Mammary microvascular endothelial cell (primary cell): ENCODE results near the gene PTGER1. TPM values are rescaled to one million over a fixed set of nuclear protein-coding genes. Genes with fewer than 3 reads are reported as not detected.

ENCODE experiments used
- total RNA-seq: library from RNA; depleted of rRNA; stranded (reverse); fragments of >200 nt; gene quantifications from 2 replicates; pipeline ENCODE4 v1.2.3, GENCODE V29; 2015

Gene PTGER1, protein sequence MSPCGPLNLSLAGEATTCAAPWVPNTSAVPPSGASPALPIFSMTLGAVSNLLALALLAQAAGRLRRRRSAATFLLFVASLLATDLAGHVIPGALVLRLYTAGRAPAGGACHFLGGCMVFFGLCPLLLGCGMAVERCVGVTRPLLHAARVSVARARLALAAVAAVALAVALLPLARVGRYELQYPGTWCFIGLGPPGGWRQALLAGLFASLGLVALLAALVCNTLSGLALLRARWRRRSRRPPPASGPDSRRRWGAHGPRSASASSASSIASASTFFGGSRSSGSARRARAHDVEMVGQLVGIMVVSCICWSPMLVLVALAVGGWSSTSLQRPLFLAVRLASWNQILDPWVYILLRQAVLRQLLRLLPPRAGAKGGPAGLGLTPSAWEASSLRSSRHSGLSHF
- 0.53 and 3.4 TPM in 2 replicates for total RNA-seq

GRCh38 chr19:14475251-14476073, at the start of gene PTGER1:
Gene PTGER1, minus strand, starts transcription at chr19:14475354. Its CDS starts 1,034 bp downstream, at chr19:14474320.

DNA sequence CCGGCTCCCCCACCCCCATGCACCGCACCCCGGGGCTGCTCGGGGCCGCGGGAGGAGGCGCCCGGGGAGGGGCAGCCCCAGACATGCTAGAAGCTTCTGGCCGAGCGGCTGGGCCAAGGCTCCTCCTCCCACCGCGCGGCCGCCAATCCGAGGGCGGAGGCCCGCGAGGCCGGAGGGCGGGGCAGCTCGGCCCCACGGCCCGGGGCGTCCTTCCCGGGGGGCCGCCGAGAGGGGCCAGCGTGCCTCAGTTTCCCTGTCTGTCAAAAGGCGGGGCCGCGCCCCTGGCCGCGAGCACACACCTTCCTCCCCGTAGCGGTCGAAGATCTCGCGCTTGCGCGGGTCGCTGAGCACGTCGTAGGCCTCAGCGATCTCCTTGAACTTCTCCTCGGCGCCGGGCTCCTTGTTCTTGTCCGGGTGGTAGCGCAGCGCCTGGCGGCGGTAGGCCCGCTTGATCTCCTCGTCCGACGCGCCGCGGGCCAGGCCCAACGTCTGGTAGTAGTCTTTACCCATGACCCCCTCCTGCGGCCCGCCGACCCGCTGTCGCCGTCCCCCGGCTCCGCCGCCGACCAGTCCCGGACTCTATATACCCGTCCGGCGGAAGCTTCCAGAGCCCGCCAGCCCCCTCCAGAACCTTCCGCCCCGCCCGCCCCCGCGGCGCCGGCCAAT, 42.8 kb upstream of the PTGER1 start, which contains the start of gene DNAJB1:
DNAJB1 (minus strand) TSS at position 558 of the 666 bp plus-strand sequence; CDS start at position 510, 48 bp downstream.

DNA sequence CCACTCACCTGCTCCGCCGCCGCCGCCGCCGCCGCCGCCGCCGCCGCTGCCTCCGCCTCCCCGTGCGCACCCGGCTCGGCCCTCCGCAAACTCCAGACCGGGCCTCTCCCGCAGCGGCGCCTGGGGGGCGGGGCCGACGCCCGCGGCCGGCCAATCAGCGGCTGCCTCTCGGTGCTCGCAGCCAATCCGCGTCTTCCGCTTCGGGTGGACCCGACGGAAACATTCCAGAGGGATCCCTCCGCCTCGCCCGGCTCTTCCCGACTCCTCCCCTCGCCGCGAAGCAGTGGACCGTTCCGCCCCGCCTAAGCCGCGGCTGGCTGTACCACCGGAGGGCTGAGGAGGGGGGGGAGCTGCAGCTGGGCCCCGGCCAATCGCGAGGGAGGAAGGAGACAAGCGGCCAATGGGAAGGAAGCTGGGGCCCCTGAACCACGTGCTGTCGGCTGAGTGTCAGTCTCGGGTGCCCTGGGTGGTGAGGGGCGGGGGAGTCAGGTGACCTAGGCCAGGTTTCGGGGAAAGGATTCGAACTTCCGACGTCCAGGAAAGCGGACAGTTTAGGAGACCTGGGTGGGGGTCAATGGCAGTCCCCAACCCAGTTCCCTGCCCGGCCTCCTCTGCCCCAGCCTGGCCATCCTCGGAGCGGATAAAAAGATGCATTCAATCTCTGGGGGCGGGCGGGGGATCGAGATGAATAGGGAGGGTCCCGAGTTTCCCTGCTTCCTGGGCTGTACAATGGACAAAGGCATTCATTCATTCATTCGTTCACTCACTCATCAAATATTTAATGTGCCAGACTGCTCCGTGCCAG, 21.1 kb upstream of the PTGER1 start, which contains the start of gene GIPC1:
GIPC1 (minus strand) TSS at position 99 of the 805 bp plus-strand sequence. CDS start 13,151 bp downstream, outside the sequence.

DNA sequence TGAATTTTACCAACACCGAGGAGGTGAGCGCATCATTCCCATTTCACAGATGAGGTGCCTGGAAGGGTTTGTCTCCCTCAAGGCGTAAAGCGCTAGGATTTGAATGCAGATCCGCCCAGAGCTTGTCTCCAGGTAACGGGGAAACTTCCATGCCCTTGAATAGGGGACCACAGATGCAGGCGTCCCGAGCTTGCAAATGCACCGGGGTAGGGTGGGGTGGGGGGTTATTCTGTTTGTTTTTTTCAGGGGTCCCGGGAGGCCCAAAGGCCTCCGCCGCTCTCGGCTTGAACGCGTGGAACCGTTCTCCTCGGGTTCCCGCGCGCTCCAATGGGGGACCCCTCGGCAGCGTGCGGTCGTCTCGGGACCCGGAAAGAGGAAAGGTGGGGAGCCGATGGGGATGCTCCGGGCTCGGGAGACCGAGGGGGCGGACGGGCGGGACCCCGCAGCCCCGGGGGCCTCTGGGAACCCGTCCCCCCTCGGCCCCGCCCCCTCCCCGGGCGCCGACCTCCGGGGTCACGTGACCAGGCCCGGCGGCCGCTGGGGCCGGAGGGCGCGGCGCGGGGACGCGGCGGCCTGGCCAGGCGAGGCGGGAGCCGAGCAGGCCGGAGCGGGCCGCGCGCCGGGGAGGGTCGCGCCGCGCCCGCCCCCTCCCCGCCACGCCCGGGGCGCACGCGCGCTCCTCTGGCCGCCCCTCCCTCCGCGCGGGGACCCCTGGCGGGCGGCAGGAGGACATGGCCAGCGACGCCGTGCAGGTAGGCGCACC, 42.2 kb downstream of the PTGER1 start, which contains the start of gene PKN1:
PKN1 (plus strand) TSS at position 516 of the 763 bp plus-strand sequence; CDS start at position 732, 216 bp downstream.

Other genes with a start within 250 kb of the PTGER1 start
- 15.0 and 20.1 TPM in 2 replicates for gene ADGRE5, start 93.9 kb downstream of the PTGER1 start, total RNA-seq
- gene DDX39A, start 56.0 kb downstream of the PTGER1 start, total RNA-seq: 207 and 236 TPM in 2 replicates
- 231 and 235 TPM in 2 replicates for gene PKN1, start 42.0 kb downstream of the PTGER1 start, total RNA-seq
- 137 and 144 TPM in 2 replicates for gene GIPC1, start 20.8 kb upstream of the PTGER1 start, total RNA-seq
- gene DNAJB1, start 43.0 kb upstream of the PTGER1 start, total RNA-seq: 72.9 and 73.2 TPM in 2 replicates
- gene TECR, start 54.2 kb upstream of the PTGER1 start, total RNA-seq: 51.2 and 56.9 TPM in 2 replicates
- gene NDUFB7, start 96.7 kb upstream of the PTGER1 start, total RNA-seq: 429 and 481 TPM in 2 replicates
- not detected in 2 replicates for gene CLEC17A, start 107.7 kb upstream of the PTGER1 start, total RNA-seq
- not detected in 2 replicates for gene ADGRE3, start 199.5 kb upstream of the PTGER1 start, total RNA-seq
- 4.1 and 7.6 TPM in 2 replicates for gene ZNF333, start 214.7 kb upstream of the PTGER1 start, total RNA-seq